ENCODE data around the gene LY9. TPM values are rescaled to one million over a fixed set of nuclear protein-coding genes. Genes with fewer than 3 reads are reported as not detected.

LY9 gene, protein sequence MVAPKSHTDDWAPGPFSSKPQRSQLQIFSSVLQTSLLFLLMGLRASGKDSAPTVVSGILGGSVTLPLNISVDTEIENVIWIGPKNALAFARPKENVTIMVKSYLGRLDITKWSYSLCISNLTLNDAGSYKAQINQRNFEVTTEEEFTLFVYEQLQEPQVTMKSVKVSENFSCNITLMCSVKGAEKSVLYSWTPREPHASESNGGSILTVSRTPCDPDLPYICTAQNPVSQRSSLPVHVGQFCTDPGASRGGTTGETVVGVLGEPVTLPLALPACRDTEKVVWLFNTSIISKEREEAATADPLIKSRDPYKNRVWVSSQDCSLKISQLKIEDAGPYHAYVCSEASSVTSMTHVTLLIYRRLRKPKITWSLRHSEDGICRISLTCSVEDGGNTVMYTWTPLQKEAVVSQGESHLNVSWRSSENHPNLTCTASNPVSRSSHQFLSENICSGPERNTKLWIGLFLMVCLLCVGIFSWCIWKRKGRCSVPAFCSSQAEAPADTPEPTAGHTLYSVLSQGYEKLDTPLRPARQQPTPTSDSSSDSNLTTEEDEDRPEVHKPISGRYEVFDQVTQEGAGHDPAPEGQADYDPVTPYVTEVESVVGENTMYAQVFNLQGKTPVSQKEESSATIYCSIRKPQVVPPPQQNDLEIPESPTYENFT
- polyA plus RNA-seq (2012; rRNA removed): not detected in 2 replicates
- not detected in 2 replicates for polyA plus RNA-seq (2012; cell fraction: cytosol; rRNA removed)
- polyA plus RNA-seq (2012; cell fraction: nucleus; rRNA removed): not detected in 2 replicates

DNA sequence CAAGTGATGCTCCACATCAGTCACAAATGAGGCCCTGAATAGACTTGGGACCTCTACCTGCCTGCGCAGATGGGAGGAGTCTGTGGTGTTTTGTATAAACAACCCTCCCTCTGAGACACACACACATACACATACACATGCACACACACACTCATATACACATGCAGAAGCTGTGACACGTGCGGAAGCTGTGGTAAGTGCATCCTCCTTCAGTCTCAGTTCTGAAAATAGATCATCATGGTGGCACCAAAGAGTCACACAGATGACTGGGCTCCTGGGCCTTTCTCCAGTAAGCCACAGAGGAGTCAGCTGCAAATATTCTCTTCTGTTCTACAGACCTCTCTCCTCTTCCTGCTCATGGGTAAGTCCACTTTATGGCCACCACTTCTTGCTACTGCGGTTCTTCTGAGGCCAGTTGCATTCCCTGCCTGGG lies at the start of gene LY9:
LY9 (plus strand) TSS at position 224 of the 433 bp plus-strand sequence; CDS start at position 238, 14 bp downstream.
- WGBS (ENCODE audit: low lambda C conversion rate): 6% methylated on average over 3 of the region's 4 CpGs
- H3K27ac ChIP-seq (ENCODE audit: low read depth in 2 of 2, low read length in 1 of 2): no peak within 1 kb of the TSS
- H3K4me2 ChIP-seq: no peak within 1 kb of the TSS
- H3K4me3 ChIP-seq (ENCODE audit: low read depth in 2 of 2, low read length in 1 of 2): no peak within 1 kb of the TSS
- no peak for DNase-seq
- no peak for TF ChIP-seq RAD21 (IDR thresholded peaks at IDR 0.05; ENCODE audit: low read length)
- TF ChIP-seq RXRA (IDR thresholded peaks at IDR 0.05; ENCODE audit: borderline replicate concordance, low read depth): no peak
- TF ChIP-seq TCF12 (IDR thresholded peaks at IDR 0.05): no peak
- no peak for TF ChIP-seq SIN3A (IDR thresholded peaks at IDR 0.05; ENCODE audit: borderline replicate concordance, low read depth, low read length)
- TF ChIP-seq JUND (IDR thresholded peaks at IDR 0.05): no peak
- no peak for TF ChIP-seq FOXJ3 (CRISPR knock-in tag; IDR thresholded peaks at IDR 0.05)
- TF ChIP-seq, protein P1, sequence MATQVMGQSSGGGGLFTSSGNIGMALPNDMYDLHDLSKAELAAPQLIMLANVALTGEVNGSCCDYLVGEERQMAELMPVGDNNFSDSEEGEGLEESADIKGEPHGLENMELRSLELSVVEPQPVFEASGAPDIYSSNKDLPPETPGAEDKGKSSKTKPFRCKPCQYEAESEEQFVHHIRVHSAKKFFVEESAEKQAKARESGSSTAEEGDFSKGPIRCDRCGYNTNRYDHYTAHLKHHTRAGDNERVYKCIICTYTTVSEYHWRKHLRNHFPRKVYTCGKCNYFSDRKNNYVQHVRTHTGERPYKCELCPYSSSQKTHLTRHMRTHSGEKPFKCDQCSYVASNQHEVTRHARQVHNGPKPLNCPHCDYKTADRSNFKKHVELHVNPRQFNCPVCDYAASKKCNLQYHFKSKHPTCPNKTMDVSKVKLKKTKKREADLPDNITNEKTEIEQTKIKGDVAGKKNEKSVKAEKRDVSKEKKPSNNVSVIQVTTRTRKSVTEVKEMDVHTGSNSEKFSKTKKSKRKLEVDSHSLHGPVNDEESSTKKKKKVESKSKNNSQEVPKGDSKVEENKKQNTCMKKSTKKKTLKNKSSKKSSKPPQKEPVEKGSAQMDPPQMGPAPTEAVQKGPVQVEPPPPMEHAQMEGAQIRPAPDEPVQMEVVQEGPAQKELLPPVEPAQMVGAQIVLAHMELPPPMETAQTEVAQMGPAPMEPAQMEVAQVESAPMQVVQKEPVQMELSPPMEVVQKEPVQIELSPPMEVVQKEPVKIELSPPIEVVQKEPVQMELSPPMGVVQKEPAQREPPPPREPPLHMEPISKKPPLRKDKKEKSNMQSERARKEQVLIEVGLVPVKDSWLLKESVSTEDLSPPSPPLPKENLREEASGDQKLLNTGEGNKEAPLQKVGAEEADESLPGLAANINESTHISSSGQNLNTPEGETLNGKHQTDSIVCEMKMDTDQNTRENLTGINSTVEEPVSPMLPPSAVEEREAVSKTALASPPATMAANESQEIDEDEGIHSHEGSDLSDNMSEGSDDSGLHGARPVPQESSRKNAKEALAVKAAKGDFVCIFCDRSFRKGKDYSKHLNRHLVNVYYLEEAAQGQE (IDR thresholded peaks at IDR 0.05; ENCODE audit: low read depth, low read length): no peak
- TF ChIP-seq, protein P2, sequence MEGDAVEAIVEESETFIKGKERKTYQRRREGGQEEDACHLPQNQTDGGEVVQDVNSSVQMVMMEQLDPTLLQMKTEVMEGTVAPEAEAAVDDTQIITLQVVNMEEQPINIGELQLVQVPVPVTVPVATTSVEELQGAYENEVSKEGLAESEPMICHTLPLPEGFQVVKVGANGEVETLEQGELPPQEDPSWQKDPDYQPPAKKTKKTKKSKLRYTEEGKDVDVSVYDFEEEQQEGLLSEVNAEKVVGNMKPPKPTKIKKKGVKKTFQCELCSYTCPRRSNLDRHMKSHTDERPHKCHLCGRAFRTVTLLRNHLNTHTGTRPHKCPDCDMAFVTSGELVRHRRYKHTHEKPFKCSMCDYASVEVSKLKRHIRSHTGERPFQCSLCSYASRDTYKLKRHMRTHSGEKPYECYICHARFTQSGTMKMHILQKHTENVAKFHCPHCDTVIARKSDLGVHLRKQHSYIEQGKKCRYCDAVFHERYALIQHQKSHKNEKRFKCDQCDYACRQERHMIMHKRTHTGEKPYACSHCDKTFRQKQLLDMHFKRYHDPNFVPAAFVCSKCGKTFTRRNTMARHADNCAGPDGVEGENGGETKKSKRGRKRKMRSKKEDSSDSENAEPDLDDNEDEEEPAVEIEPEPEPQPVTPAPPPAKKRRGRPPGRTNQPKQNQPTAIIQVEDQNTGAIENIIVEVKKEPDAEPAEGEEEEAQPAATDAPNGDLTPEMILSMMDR (IDR thresholded peaks at IDR 0.05): no peak
- TF ChIP-seq CHD2 (IDR thresholded peaks at IDR 0.05; ENCODE audit: low read length, partially characterized antibody): no peak
- no peak for TF ChIP-seq TAF1 (IDR thresholded peaks at IDR 0.05; ENCODE audit: borderline replicate concordance, low read depth, low read length)
- no peak for TF ChIP-seq MXI1 (IDR thresholded peaks at IDR 0.05; ENCODE audit: low read depth, low read length)
- no peak for TF ChIP-seq GABPA (IDR thresholded peaks at IDR 0.05; ENCODE audit: low read depth)
- no peak for TF ChIP-seq FOXM1 (IDR thresholded peaks at IDR 0.05; ENCODE audit: low read depth)
- no peak for TF ChIP-seq RFX5 (IDR thresholded peaks at IDR 0.05; ENCODE audit: low read length)
- no peak for TF ChIP-seq GATA2 (CRISPR knock-in tag; IDR thresholded peaks at IDR 0.05)
- TF ChIP-seq, protein P3, sequence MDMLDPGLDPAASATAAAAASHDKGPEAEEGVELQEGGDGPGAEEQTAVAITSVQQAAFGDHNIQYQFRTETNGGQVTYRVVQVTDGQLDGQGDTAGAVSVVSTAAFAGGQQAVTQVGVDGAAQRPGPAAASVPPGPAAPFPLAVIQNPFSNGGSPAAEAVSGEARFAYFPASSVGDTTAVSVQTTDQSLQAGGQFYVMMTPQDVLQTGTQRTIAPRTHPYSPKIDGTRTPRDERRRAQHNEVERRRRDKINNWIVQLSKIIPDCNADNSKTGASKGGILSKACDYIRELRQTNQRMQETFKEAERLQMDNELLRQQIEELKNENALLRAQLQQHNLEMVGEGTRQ (IDR thresholded peaks at IDR 0.05; ENCODE audit: borderline replicate concordance, low read depth, low read length): no peak
- no peak for TF ChIP-seq FOSL2 (IDR thresholded peaks at IDR 0.05; ENCODE audit: borderline replicate concordance, low read depth)
- TF ChIP-seq RCOR1 (IDR thresholded peaks at IDR 0.05; ENCODE audit: low read length): no peak
- no peaks in the 10 kb centered on the region for H3K4me1 ChIP-seq (ENCODE audit: control insufficient read depth in 1 of 2, insufficient read depth in 2 of 2, low read depth in 1 of 2, low read length in 1 of 2)
- H3K9me3 ChIP-seq: no peaks in the 10 kb centered on the region
- H3K27me3 ChIP-seq (ENCODE audit: insufficient read depth): no peaks in the 10 kb centered on the region; the same call in 1 of the 2 replicates
- H3K79me2 ChIP-seq (ENCODE audit: insufficient read depth): no peaks in the 10 kb centered on the region
- CTCF ChIA-PET: interaction anchor here (0.8 to 1.4 kb wide), 3 partner anchors 16 to 69 kb away, joined by 3 read pairs; no protein-coding TSS in a partner anchor
- no peak within 1 kb of the TSS for H3K9ac ChIP-seq
- H2AFZ ChIP-seq (ENCODE audit: low read depth): no peak within 1 kb of the TSS; the same call in 1 of the 2 replicates
- H3F3A ChIP-seq (replicated peaks; ENCODE audit: insufficient read depth): no peaks in the 10 kb centered on the region
- no peaks in the 10 kb centered on the region for H4K20me1 ChIP-seq (ENCODE audit: insufficient read depth)
- H3K36me3 ChIP-seq (replicated peaks in 1 of 2; ENCODE audit: control insufficient read depth in 1 of 2, insufficient read depth in 2 of 2, low read length in 1 of 2): no peaks in the 10 kb centered on the region
- POLR2A ChIA-PET: no interaction called here
- H3K9me2 ChIP-seq: no peaks in the 10 kb centered on the region

Measured in SK-N-SH (cell line).